Hepatocyte (in vitro differentiated cells): ENCODE data around the gene MREG.

Experiments
- EZH2 ChIP-seq: fragments of 200-600 bp; sonication (generic); IDR thresholded peaks from 2 replicates; pipeline ENCODE4 v1.6.1; 2016; ENCODE audit warnings: antibody characterized with exemption, mild to moderate bottlenecking, borderline replicate concordance
- EZH2phosphoT487 ChIP-seq: fragments of 200-600 bp; sonication (generic); IDR thresholded peaks from one replicate; pipeline ENCODE4 v1.6.1; 2018; ENCODE audit warnings: antibody characterized with exemption, mild to moderate bottlenecking, low read depth, moderate library complexity; ENCODE audit not compliant: unreplicated experiment, severe bottlenecking
- TF ChIP-seq, protein P1 (sequence below): fragments of 200-600 bp; sonication (generic); IDR thresholded peaks from 2 replicates; pipeline ENCODE4 v1.5.1; 2016; ENCODE audit warnings: antibody characterized with exemption, mild to moderate bottlenecking; ENCODE audit not compliant: poor library complexity

DNA sequence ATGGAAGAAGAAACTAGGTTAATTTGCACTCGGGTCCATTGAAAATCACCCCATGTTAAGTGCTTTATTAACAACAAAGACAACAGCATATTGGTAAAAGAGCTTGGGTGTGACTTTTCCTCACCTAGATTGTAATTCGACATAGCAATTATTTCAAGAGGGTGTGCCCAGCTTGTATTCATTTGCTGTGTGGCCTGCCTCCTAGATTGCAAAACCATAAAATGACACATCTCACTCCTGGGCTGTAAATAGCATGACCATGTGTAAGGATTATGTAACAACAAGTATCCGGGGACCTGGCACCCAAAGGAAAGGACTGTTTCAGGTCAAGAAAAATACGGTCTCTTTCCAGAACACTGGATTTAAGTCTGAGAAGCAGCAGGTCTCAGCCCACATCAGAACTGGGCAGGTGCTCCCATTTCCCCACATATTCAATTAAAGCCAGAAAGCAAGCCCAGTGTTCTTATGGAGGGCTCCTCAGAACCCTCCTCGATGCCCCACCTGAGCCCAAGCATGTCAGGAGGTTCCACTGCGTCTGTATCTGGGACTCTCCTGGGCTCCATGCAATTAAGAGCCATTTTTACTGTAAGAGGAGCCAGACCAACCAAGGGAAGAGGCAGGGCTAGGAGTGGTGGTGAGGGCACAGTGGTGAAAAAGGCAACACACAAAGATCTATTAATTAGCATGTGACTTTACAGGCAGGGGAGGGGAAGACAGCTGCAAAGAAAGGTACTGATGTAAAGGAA is 39.2 kb downstream of the MREG start:
- no peak for TF ChIP-seq EZH2
- TF ChIP-seq, protein P1, sequence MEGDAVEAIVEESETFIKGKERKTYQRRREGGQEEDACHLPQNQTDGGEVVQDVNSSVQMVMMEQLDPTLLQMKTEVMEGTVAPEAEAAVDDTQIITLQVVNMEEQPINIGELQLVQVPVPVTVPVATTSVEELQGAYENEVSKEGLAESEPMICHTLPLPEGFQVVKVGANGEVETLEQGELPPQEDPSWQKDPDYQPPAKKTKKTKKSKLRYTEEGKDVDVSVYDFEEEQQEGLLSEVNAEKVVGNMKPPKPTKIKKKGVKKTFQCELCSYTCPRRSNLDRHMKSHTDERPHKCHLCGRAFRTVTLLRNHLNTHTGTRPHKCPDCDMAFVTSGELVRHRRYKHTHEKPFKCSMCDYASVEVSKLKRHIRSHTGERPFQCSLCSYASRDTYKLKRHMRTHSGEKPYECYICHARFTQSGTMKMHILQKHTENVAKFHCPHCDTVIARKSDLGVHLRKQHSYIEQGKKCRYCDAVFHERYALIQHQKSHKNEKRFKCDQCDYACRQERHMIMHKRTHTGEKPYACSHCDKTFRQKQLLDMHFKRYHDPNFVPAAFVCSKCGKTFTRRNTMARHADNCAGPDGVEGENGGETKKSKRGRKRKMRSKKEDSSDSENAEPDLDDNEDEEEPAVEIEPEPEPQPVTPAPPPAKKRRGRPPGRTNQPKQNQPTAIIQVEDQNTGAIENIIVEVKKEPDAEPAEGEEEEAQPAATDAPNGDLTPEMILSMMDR: no peak
- no peak for TF ChIP-seq EZH2phosphoT487
